NB4 (cell line): ENCODE results near the gene DGKA.
"Not testable (repeated sequence)": the region's sequence is repeated elsewhere in the genome, so short reads cannot be mapped to it uniquely, and the experiment has no call there.

ENCODE experiments used
- DNase-seq: peaks from one replicate; pipeline ENCODE4 v3.0.0; 2010; ENCODE audit warnings: low read depth
- H3K4me3 ChIP-seq: one replicate; pipeline ENCODE4 v1.5.1; 2011; ENCODE audit warnings: mild to moderate bottlenecking, low read depth, low read length, moderate library complexity
- CTCF ChIP-seq: IDR thresholded peaks from one replicate; pipeline ENCODE4 v1.5.1; 2012; ENCODE audit warnings: low read depth, low read length
- MYC ChIP-seq: IDR thresholded peaks from 2 replicates; pipeline ENCODE4 v1.6.1; 2011; ENCODE audit warnings: low read depth, low read length
- POLR2A ChIP-seq: IDR thresholded peaks from 2 replicates; pipeline ENCODE4 v1.6.1; 2011; ENCODE audit warnings: mild to moderate bottlenecking; ENCODE audit not compliant: insufficient read length; ENCODE audit errors: extremely low read depth
- TF ChIP-seq, protein P1 (sequence below): IDR thresholded peaks from 2 replicates; pipeline ENCODE4 v1.6.1; 2011; ENCODE audit warnings: low read depth, low read length

Gene DGKA

GRCh38 chr12:55983232-55983842 is 52.4 kb downstream of the DGKA start:
- H3K4me3 ChIP-seq, result no peak overlapping the region
- TF ChIP-seq POLR2A (no peak), MYC (no peak), CTCF (no peak)
- TF ChIP-seq, protein P1, sequence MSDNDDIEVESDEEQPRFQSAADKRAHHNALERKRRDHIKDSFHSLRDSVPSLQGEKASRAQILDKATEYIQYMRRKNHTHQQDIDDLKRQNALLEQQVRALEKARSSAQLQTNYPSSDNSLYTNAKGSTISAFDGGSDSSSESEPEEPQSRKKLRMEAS, result no peak
- peak; percentile 63 for DNase-seq

GRCh38 chr12:55984861-55985260 is 53.9 kb downstream of the DGKA start:
- no peak for DNase-seq
- no peak overlapping the region for H3K4me3 ChIP-seq
- TF ChIP-seq MYC (no peak), POLR2A (no peak), CTCF (no peak)
- TF ChIP-seq, protein P1, result no peak

DNA sequence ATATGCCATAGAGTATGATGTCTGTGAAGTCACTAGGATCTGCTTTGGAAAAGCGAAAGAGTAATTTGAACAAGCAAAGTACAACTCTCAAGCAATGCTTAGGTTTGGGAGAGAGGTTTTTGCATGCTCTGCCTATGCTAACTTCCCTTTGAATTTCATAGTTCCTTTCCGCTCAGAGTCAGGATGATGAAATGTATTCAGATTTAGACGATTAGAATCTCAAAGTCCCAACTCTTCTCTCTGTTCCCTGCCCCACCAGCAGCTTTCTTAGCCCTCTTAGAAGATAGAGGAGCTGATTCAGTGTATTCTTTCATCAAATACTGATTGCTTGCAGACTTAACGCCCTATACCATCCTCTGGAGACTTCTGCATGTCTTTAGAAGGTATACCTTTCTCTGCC is 54.4 kb downstream of the DGKA start:
- no peak for DNase-seq
- H3K4me3 ChIP-seq, result no peak overlapping the region
- TF ChIP-seq, protein P1, result no peak
- no peak for TF ChIP-seq CTCF
- no peak for TF ChIP-seq MYC
- no peak for TF ChIP-seq POLR2A

GRCh38 chr12:55985976-55986375 is 55.0 kb downstream of the DGKA start:
- H3K4me3 ChIP-seq, DNase-seq: not testable (repeated sequence)

DNA sequence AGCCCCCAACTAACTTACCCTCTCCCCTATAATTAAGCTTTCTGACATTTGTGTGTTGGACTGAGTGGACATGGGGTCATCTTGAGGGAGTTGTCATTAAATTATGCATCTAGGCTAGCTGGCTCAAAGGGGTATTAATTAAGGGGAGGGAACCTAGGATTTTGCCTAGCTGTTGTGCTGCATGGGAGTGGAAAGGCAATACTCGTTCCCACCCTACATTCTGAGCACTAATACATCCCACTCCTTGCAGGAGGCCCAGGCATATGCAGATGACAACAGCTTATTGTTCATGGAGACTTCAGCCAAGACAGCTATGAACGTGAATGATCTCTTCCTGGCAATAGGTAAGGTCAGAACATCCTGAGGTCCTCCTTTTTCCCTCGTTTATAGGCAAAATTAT is 60.1 kb downstream of the DGKA start:
- TF ChIP-seq MYC, result no peak
- TF ChIP-seq CTCF, result no peak
- no peak for TF ChIP-seq POLR2A
- TF ChIP-seq, protein P1, result no peak
- H3K4me3 ChIP-seq, result no peak overlapping the region
- DNase-seq, result no peak

- DNase-seq, result no peak
- no peak overlapping the region for H3K4me3 ChIP-seq
- TF ChIP-seq POLR2A (no peak), MYC (no peak), CTCF (no peak)
- TF ChIP-seq, protein P1, result no peak
Observed at GRCh38 chr12:55993230-55993853, 62.4 kb downstream of the DGKA start.
